ENCODE results near the gene CLMP. TPM values are rescaled to one million over a fixed set of nuclear protein-coding genes. Genes with fewer than 3 reads are reported as not detected.

CLMP gene
- polyA plus RNA-seq, 2 of the 4 experiments (the other 2 are of a cell fraction), result 15.7 to 17.1 TPM

DNA sequence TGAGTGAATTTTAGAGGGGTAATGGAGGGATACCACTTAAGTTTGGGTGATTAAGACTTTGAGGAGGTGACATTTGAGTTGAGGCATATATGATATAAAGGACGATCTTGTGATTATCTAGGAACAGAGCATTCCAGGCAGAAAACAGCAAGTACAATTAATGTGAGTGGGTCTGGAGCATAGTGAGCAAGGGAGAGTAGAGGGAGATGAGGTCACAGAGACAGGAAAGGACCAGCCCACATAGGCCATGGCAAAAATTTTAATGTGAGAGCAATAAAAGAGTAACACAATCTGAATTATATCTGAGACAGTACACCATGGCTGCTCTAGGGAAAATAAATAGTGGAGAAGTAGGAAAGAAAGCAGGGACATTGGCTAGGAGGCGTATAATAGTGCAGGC, 118.6 kb downstream of the CLMP start:
- Histone ChIP-seq H3K4me2 (no peak overlapping the region), H3K9me3 (no peaks in the 10 kb centered on the region), H3K4me3 (no peak overlapping the region), H3K4me1 (no peaks in the 10 kb centered on the region), H3K27ac (no peak overlapping the region)
- ATAC-seq, result no peak
- DNase-seq (ENCODE audit: low read depth in 1 of 2, low spot score in 1 of 2), result no peak
- no peak for FAIRE-seq
- ChIA-PET POLR2A (no interaction called here), CTCF (no interaction called here)
- TF ChIP-seq E2F6 (IDR thresholded peaks at IDR 0.05; ENCODE audit: borderline replicate concordance, low read depth) (no peak), BHLHE40 (IDR thresholded peaks at IDR 0.05; ENCODE audit: low read depth, low read length) (no peak), EP300 (IDR thresholded peaks at IDR 0.05) (no peak), ZSCAN20 (CRISPR knock-in tag; IDR thresholded peaks at IDR 0.05) (no peak), CHD2 (IDR thresholded peaks at IDR 0.05; ENCODE audit: low read length, partially characterized antibody) (no peak), PHF8 (IDR thresholded peaks at IDR 0.05; ENCODE audit: borderline replicate concordance, low read depth) (no peak), RNF2 (IDR thresholded peaks at IDR 0.05; ENCODE audit: borderline replicate concordance, low read depth) (no peak), JUNB (IDR thresholded peaks at IDR 0.05) (no peak)
- TF ChIP-seq, protein P1, sequence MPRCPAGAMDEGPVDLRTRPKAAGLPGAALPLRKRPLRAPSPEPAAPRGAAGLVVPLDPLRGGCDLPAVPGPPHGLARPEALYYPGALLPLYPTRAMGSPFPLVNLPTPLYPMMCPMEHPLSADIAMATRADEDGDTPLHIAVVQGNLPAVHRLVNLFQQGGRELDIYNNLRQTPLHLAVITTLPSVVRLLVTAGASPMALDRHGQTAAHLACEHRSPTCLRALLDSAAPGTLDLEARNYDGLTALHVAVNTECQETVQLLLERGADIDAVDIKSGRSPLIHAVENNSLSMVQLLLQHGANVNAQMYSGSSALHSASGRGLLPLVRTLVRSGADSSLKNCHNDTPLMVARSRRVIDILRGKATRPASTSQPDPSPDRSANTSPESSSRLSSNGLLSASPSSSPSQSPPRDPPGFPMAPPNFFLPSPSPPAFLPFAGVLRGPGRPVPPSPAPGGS (IDR thresholded peaks at IDR 0.05), result no peak
- 90% methylated on average over 2 of the region's 2 CpGs for WGBS (ENCODE audit: missing lambda C conversion rate)

DNA sequence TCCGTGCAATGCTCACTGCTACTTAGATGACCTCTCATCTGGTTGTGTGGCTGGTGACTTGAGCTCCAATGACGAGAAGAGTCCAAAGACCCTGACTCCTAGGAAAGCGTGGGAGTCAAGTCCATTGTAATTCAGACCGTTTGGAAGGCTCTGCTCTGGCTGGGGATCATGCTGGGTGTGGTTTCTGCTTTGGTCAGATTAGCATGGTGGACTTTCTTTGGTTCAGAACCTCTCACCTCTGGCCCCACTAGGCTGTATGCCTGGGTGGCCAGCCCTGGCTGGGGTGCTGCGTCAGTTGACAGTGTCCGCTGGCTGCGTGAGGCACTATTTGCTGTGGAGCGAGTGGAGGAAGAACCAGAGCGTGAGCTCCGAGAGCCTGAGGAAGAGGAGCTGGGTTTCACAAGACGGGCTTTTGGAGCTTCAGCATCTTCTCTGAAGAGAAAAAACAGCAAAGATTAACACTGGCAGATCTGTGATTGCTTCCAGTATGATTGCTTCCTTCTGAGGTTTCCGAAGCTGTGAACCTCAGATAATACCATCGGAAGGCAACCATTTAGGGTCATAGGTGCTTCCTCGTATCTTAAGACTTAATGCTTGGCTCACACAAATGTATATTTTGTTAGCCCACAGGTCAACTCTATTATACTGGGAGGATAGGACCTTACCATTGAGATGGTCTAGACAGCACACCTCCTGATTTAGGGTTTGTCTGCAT, 121.5 kb downstream of the CLMP start:
- 90% methylated on average over 14 of the region's 14 CpGs for WGBS (ENCODE audit: missing lambda C conversion rate)
- H3K4me1 ChIP-seq, result no peaks in the 10 kb centered on the region
- FAIRE-seq (no peak), DNase-seq (ENCODE audit: low read depth in 1 of 2, low spot score in 1 of 2) (no peak), ATAC-seq (no peak)
- H3K9me3 ChIP-seq, result no peaks in the 10 kb centered on the region
- no peak overlapping the region for H3K4me2 ChIP-seq
- H3K27ac ChIP-seq, result no peak overlapping the region
- H3K4me3 ChIP-seq, result no peak overlapping the region
- ChIA-PET POLR2A (no interaction called here), CTCF (no interaction called here)
- TF ChIP-seq FOSB (CRISPR knock-in tag; IDR thresholded peaks at IDR 0.05), result no peak
- TF ChIP-seq ZSCAN20 (CRISPR knock-in tag; IDR thresholded peaks at IDR 0.05), result no peak
- no peak for TF ChIP-seq HDAC2 (IDR thresholded peaks at IDR 0.05)
- TF ChIP-seq RARB (CRISPR knock-in tag; IDR thresholded peaks at IDR 0.05), result no peak
- TF ChIP-seq RNF2 (IDR thresholded peaks at IDR 0.05; ENCODE audit: borderline replicate concordance, low read depth), result no peak
- no peak for TF ChIP-seq POLR2A (IDR thresholded peaks at IDR 0.05; ENCODE audit: low read length)
- no peak for TF ChIP-seq EHMT2 (IDR thresholded peaks at IDR 0.05; ENCODE audit: low read depth)
- no peak for TF ChIP-seq E2F6 (IDR thresholded peaks at IDR 0.05; ENCODE audit: borderline replicate concordance, low read depth)
- TF ChIP-seq FOSL2 (IDR thresholded peaks at IDR 0.05), result no peak
- TF ChIP-seq FOSL2 (CRISPR knock-in tag; IDR thresholded peaks at IDR 0.05), result no peak
- no peak for TF ChIP-seq GATA3 (IDR thresholded peaks at IDR 0.05; ENCODE audit: borderline replicate concordance)

GRCh38 chr11:123072762-123073161, 122.3 kb downstream of the CLMP start:
- Histone ChIP-seq H3K9me3 (no peaks in the 10 kb centered on the region), H3K27ac (no peak overlapping the region), H3K4me1 (no peaks in the 10 kb centered on the region), H3K4me3 (no peak overlapping the region), H3K4me2 (no peak overlapping the region)
- TF ChIP-seq SREBF2 (IDR thresholded peaks at IDR 0.05) (no peak), RARB (CRISPR knock-in tag; IDR thresholded peaks at IDR 0.05) (no peak), EHF (CRISPR knock-in tag; IDR thresholded peaks at IDR 0.05) (no peak), JUN (IDR thresholded peaks at IDR 0.05) (no peak), CEBPB (IDR thresholded peaks at IDR 0.05) (no peak), ZSCAN20 (CRISPR knock-in tag; IDR thresholded peaks at IDR 0.05) (no peak), POLR2AphosphoS2 (conservative IDR thresholded peaks at IDR 0.05; ENCODE audit: low read length) (no peak), HEYL (CRISPR knock-in tag; IDR thresholded peaks at IDR 0.05) (no peak), RCOR1 (IDR thresholded peaks at IDR 0.05; ENCODE audit: low read depth, low read length) (no peak), JUNB (IDR thresholded peaks at IDR 0.05) (no peak), POLR2A (IDR thresholded peaks at IDR 0.05; ENCODE audit: low read length) (no peak), PBX3 (IDR thresholded peaks at IDR 0.05) (no peak)
- CTCF ChIA-PET, result interaction anchor here (1.3 kb wide), 1 partner anchor 174 kb away, joined by 3 read pairs; no protein-coding TSS in a partner anchor
- POLR2A ChIA-PET, result no interaction called here
- ATAC-seq (no peak), FAIRE-seq (no peak), DNase-seq (ENCODE audit: low read depth in 1 of 2, low spot score in 1 of 2) (no peak)
